Adipose tissue (tissue), 3 donors: ENCODE measurements around the gene EML5. TPM values are rescaled to one million over a fixed set of nuclear protein-coding genes. Genes with fewer than 3 reads are reported as not detected.
"Not testable (repeated sequence)": the region's sequence is repeated elsewhere in the genome, so short reads cannot be mapped to it uniquely, and the experiment has no call there.

Source experiments
- H3K27ac ChIP-seq: one replicate; pipeline ENCODE4 v1.5.1; 2013; ENCODE audit warnings: low read depth, low read length
- WGBS, 3 donors: extraction: QIAGEN DNeasy Blood & Tissue Kit; methylation state at CpG; one replicate each; pipeline ENCODE4 v1.1.7; 2013; 5-methylcytosine and 5-hydroxymethylcytosine counted together
- polyA plus RNA-seq, 3 donors: library from polyadenylated mRNA; stranded (reverse); fragments of 200-250 nt; gene quantifications; one replicate each; pipeline ENCODE4 v1.2.3, GENCODE V29; 2013
- donor health status: healthy with polysubstance abuse.
- donor health status: Bipolar disorder and iron deficiency.
- donor health status: healthy.

EML5 gene
- polyA plus RNA-seq, 3 donors, result 0.11 to 0.94 (median 0.21) TPM

GRCh38 chr14:88815980-88816379 lies 23.2 kb upstream of the EML5 start:
- WGBS, 3 donors, result 93 to 96% (median 93%) methylated on average over 4 of the region's 4 CpGs
- H3K27ac ChIP-seq, result no peak overlapping the region

GRCh38 chr14:88808359-88808758 lies 15.6 kb upstream of the EML5 start:
- H3K27ac ChIP-seq, result no peak overlapping the region

- no peak overlapping the region for H3K27ac ChIP-seq
- WGBS, 3 donors, result 19 to 60% (median 47%) methylated on average over 1 of the region's 1 CpG
These were observed 11.7 kb upstream of the EML5 start for GRCh38 chr14:88804477-88804876.

GRCh38 chr14:88804035-88804434 lies 11.3 kb upstream of the EML5 start:
- 47 to 92% (median 54%) methylated on average over 2 of the region's 2 CpGs for WGBS, 3 donors
- no peak overlapping the region for H3K27ac ChIP-seq

- 82 to 89% (median 82%) methylated on average over 6 of the region's 6 CpGs for WGBS, 3 donors
- H3K27ac ChIP-seq, result no peak overlapping the region
These were observed 9.8 kb upstream of the EML5 start for GRCh38 chr14:88802596-88802995.

GRCh38 chr14:88799522-88799921 lies 6.8 kb upstream of the EML5 start:
- WGBS, 3 donors, result 71 to 78% (median 76%) methylated on average over 5 of the region's 5 CpGs
- no peak overlapping the region for H3K27ac ChIP-seq

- 43 to 72% (median 64%) methylated on average over 4 of the region's 4 CpGs for WGBS, 3 donors
- H3K27ac ChIP-seq, result no peak overlapping the region
These were observed 5.4 kb upstream of the EML5 start for GRCh38 chr14:88798156-88798555.

GRCh38 chr14:88793259-88793625 lies 489 bp upstream of the EML5 start:
- no peak overlapping the region for H3K27ac ChIP-seq
- WGBS, 3 donors, result 50 to 57% (median 56%) methylated on average over 13 of the region's 13 CpGs

GRCh38 chr14:88791629-88792472 lies 902 bp downstream of the EML5 start:
- WGBS, 3 donors, result 1 to 3% (median 2%) methylated on average over 52 of the region's 52 CpGs
- no peak overlapping the region for H3K27ac ChIP-seq

- no peak overlapping the region for H3K27ac ChIP-seq
- 54 to 65% (median 60%) methylated on average over 3 of the region's 3 CpGs for WGBS, 3 donors
These were observed 1.5 kb downstream of the EML5 start for GRCh38 chr14:88791252-88791621.

GRCh38 chr14:88790501-88791251 lies 2.1 kb downstream of the EML5 start:
- H3K27ac ChIP-seq, result no peak overlapping the region
- 85 to 91% (median 88%) methylated on average over 5 of the region's 5 CpGs for WGBS, 3 donors

GRCh38 chr14:88789573-88789972 lies 3.2 kb downstream of the EML5 start:
- H3K27ac ChIP-seq, result not testable (repeated sequence)

GRCh38 chr14:88786715-88787114 lies 6.0 kb downstream of the EML5 start:
- H3K27ac ChIP-seq, result no peak overlapping the region
- WGBS, 3 donors, result 76 to 94% (median 82%) methylated on average over 4 of the region's 4 CpGs

- WGBS, 3 donors, result 81 to 90% (median 83%) methylated on average over 1 of the region's 1 CpG
These were observed 6.8 kb downstream of the EML5 start for GRCh38 chr14:88785911-88786310.

GRCh38 chr14:88775532-88775931 lies 17.2 kb downstream of the EML5 start:
- WGBS, 3 donors, result 91 to 97% (median 95%) methylated on average over 3 of the region's 3 CpGs
- H3K27ac ChIP-seq, result no peak overlapping the region

More at GRCh38 chr14:88785911-88786310, 6.8 kb downstream of the EML5 start:
- H3K27ac ChIP-seq, result no peak overlapping the region

- H3K27ac ChIP-seq, result no peak overlapping the region
These were observed 22.0 kb downstream of the EML5 start for GRCh38 chr14:88770736-88771135.

- 64 to 76% (median 68%) methylated on average over 2 of the region's 2 CpGs for WGBS, 3 donors
- H3K27ac ChIP-seq, result no peak overlapping the region
These were observed 27.6 kb downstream of the EML5 start for GRCh38 chr14:88765130-88765529.

GRCh38 chr14:88753873-88754272 lies 38.9 kb downstream of the EML5 start:
- no peak overlapping the region for H3K27ac ChIP-seq
- WGBS, 3 donors, result 88 to 98% (median 94%) methylated on average over 1 of the region's 1 CpG

- WGBS, 3 donors, result 96 to 100% (median 97%) methylated on average over 1 of the region's 1 CpG
- no peak overlapping the region for H3K27ac ChIP-seq
These were observed 41.8 kb downstream of the EML5 start for GRCh38 chr14:88750945-88751344.

- H3K27ac ChIP-seq, result no peak overlapping the region
- WGBS, 3 donors, result 81 to 88% (median 87%) methylated on average over 1 of the region's 1 CpG
These were observed 42.3 kb downstream of the EML5 start for GRCh38 chr14:88750413-88750812.
